ACHN (cell line): Measurements from ENCODE around the gene STK40.
A peak's percentile ranks its signal among the peaks of the same experiment; 100 is the strongest.

Source experiments
- DNase-seq: peaks from one replicate; pipeline ENCODE4 v3.0.0-alpha.2; 2015
- in situ Hi-C: cut with HindIII; loops from 2 replicates; pipeline ENCODE4 v1.10.0; 2017; ENCODE audit warnings: low sequenced_read_pairs, low pct_ligation_motif_present, low pct_unique_long_range_greater_than_20kb

STK40 gene

GRCh38 chr1:36400825-36401601 lies 15.3 kb upstream of the STK40 start:
- no peak for DNase-seq
- in situ Hi-C loops: no loop called here

DNA sequence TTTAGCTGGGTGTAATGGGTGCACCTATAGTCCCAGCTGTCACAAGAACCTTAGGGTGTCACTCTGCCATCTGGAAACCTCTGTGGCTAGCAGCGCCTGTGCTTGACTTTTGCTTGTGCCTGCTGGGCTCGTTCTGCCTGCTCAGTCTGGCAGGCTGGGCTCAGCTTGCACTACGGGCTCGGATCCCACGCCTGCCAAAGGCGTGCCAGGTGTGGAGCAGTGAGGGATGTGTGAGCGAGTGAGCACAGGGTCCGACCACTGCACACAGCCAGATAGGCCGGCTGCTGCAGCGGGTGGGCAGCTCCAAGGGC lies 14.7 kb upstream of the STK40 start:
- in situ Hi-C loops: no loop called here
- DNase-seq: no peak

GRCh38 chr1:36398370-36398977 lies 12.8 kb upstream of the STK40 start:
- in situ Hi-C loops: no loop called here
- DNase-seq: no peak

DNA sequence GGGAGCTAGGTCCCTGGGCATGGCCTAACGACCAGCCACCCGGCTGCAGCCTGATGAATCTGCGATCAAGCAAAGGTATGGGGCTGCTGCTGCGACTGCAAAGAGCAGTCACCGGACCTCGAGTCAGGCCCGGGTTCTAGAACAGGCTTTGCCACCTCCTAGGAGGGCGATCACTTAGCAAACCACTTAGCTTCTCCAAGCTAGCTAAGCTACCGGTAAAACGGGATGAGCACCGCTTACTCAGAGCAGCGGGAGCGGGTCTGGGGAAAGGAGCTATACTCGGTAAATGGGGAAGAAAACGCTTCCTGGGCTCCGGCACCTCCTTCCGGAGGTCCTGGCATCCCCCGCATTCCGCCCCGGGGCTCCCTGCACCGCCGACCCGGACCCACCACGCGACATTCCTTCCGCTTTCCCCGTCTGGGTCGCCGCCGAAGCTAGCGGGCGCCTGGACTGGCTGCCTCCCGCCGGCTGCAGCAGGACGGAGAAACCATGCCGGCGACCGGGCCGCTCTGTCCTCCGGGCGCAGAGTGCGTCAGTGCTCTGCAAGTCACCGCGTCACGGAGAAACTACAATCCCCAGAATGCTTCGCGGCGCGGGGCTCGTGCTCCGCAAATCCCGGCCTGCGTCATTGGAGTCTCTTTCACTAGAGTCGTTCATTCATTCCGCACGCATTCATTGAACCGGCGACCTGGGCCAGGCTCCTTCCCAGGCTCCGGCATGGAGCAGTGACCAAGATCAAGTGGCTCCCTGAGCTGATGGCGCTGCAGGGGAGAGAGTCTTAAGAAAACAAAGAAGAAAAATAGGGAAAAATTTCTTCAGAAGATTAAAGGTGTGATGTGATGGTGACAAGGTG lies 11.9 kb upstream of the STK40 start, which contains the start of gene LSM10:
Gene LSM10 (minus strand): TSS at position 531 of the 853 bp plus-strand sequence. CDS start 3,779 bp downstream, outside the sequence.
- DNase-seq: peak; percentile 90
- in situ Hi-C loops: no loop called here

GRCh38 chr1:36397083-36397377 lies 11.3 kb upstream of the STK40 start:
- DNase-seq: no peak
- in situ Hi-C loops: no loop called here

- no peak for DNase-seq
- in situ Hi-C loops: no loop called here
These were observed 10.6 kb upstream of the STK40 start for GRCh38 chr1:36396359-36396758.

GRCh38 chr1:36393686-36394085 lies 8.0 kb upstream of the STK40 start:
- DNase-seq: no peak
- in situ Hi-C loops: no loop called here

- in situ Hi-C loops: no loop called here
- DNase-seq: no peak
These were observed 7.1 kb upstream of the STK40 start for GRCh38 chr1:36392836-36393235.

DNA sequence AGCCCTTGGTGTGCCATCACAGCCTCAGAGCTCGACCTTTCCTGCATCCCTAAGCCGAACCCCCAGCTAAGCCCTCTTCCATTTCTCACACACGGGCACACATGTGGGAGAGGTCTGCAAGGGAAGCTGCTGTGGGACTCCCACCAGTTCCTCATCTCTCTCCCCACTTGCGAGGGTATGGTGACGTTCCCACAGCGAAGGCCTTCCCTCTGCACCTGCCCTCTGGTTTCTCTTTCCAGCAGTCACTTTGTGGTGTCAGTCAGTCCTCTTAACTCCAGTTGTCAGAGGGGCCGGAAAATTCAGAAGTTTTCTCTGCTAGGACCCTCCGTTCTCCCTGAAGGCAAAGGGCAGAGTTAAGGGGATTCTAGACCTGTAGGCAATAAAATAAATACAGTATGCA lies 5.5 kb upstream of the STK40 start:
- in situ Hi-C loops: no loop called here
- DNase-seq: no peak

DNA sequence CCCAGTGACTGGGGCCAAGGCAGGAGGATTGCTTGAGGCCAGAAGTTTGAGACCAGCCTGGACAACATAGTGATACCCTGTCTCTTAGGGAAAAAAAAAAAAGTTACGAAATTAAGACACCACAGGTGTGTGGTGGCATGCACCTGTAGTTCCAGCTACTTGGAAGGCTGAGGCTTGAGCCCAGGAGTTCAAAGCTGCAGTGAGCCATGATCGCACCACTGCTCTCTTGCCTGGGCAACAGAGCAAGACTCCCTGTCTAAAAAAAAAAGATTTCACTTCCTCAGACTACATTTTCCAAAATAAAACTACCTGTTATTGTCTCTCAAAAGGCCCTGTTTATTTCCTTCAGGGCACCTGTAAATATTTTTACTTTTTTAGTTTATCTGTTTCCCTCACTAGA lies 4.7 kb upstream of the STK40 start:
- DNase-seq: no peak
- in situ Hi-C loops: no loop called here

- in situ Hi-C loops: no loop called here
- DNase-seq: no peak
These were observed 4.3 kb upstream of the STK40 start for GRCh38 chr1:36389999-36390398.

GRCh38 chr1:36389261-36389660 lies 3.5 kb upstream of the STK40 start:
- in situ Hi-C loops: no loop called here
- no peak for DNase-seq

DNA sequence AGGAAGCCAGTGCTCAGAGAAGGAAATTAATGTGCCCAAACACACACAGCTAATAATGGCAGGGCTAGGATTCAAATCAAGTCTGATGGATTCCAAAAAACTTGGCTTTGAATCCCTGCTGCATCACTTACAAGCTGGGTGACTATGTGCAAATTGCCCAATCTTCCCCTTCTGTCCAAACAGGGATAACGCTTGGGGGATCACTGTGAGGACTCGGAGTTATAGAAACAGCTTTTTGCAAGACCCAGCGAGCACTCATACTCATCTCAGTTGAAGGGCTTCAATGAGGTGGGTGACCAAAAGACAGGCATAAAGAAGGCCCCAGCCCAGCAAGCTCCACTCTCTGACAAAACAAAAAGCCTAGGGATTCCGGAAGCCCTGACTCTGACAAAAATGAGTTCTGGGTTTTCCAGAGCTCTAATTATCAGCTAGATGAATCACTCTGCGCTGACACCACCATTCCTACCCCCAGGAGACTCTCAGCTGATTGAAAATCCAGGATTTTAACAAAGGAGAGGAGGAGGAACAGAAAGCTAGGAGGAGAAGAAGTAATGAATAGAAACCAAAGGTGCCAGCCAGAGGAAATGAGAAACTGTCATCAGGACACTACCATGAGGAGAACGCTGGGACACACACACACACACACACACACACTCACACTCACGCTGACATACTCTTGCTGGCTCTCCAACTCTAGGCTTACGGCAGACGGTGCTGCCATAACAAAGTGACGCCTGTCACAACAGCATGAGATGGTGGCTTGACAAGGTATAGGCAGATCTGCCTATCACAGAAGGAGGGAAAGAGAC lies 1.6 kb upstream of the STK40 start:
- peak; percentile 46 for DNase-seq
- in situ Hi-C loops: no loop called here

- peak; percentile 99 for DNase-seq
- in situ Hi-C loops: no loop called here
These were observed 779 bp upstream of the STK40 start for GRCh38 chr1:36386265-36387140.

DNA sequence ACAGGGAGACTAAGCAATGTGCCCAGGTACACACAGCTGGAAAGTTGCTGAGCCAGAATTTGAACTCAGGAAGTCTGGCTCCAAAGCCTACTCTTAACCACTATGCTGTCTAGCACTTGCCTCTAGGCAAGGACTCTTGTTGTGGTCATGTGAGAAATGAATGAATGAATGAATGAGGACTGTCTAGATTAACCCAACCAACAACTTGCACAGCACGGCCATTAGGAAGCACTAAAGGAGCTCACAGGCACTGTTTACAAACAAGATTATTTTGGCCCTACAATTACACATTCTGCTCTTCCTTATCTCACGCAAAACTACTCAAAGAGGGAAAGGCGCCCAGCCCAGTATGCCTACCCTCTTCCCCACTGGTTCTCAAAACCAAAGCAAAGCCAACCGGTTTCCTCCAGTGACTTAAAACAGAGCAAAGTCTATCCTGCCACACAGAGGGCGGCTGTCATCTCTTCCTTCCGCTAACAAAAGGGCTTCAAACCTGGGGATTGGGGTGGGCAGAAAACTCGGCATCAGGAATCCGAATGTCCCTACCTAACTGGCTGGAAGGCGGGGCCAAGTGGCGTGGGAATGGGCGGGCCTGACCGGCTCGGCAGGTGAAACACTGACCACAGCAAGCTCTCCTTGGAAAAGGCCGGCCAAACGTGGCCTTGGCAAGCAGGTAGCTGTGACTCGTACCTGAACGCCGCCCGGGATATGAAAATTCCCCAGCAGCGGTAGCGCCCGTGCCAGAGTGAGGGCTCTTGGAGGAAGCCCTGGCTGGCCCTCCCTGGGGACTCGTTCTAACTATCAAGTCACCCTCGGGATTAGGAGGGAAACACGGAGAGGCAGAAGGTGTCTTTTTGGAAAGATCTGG lies 948 bp downstream of the STK40 start:
- peak; percentile 21 for DNase-seq
- in situ Hi-C loops: no loop called here

DNA sequence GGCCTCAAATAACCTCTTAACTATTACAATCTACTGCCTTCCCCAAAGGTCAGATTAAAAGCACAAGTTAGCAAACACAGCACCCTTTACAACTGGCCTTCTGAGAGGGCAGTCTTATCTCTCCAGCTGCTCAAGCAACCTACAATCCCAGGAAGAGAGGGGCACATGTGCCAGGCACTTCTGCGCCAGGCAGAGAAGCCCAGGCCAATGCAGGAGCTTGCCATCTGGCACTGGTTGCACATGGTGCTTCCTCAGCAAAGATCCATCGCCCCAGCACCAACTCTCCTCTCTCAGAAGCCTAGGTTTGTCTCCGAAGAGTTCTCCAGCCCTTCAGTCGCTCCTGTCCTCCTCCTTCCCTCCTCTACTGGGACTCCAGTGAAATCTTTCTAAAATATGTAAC lies 2.5 kb downstream of the STK40 start:
- no peak for DNase-seq
- in situ Hi-C loops: no loop called here

DNA sequence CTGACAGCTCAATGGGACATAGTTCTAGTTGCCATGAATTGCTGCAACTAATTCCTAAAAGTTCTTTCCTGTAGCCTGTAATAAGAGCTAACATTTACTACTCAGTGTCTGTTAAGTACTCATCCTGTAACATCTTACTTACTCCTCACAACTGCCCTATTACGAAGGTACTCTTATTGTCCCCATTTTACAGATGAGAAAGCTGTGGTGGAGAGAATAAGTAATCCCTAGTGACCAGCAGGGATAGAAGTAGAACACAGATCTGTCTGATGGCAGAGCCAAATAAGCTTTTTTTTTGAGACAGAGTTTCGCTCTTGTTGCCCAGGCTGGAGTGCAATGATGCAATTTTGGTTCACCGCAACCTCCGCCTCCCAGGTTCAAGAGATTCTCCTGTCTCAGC lies 3.1 kb downstream of the STK40 start:
- in situ Hi-C loops: no loop called here
- no peak for DNase-seq
